H9 (cell line): Measurements from ENCODE around the gene TAF4. TPM values are rescaled to one million over a fixed set of nuclear protein-coding genes. Genes with fewer than 3 reads are reported as not detected.

Source experiments
- DNase-seq: peaks from one replicate; pipeline ENCODE4 v3.0.0-alpha.2; 2017
- H2AFZ ChIP-seq: one replicate; pipeline ENCODE4 v1.6.1; 2013; ENCODE audit warnings: mild to moderate bottlenecking, low read length, control low read depth, moderate library complexity
- H2AK5ac ChIP-seq: 2 replicates; pipeline ENCODE4 v1.6.1; 2013; ENCODE audit warnings: low read length, control low read depth, mixed read lengths; ENCODE audit not compliant: insufficient read length
- H2BK120ac ChIP-seq: one replicate; pipeline ENCODE4 v1.6.1; 2013; ENCODE audit warnings: low read depth, mild to moderate bottlenecking, low read length, control low read depth, inconsistent platforms; ENCODE audit not compliant: poor library complexity, severe bottlenecking
- H2BK12ac ChIP-seq: 2 replicates; pipeline ENCODE4 v1.6.1; 2013; ENCODE audit warnings: low read length, control low read depth, mixed read lengths, low read depth; ENCODE audit not compliant: insufficient read length
- H2BK15ac ChIP-seq: 2 replicates; pipeline ENCODE4 v1.6.1; 2013; ENCODE audit warnings: low read depth, low read length, control low read depth
- H2BK20ac ChIP-seq: one replicate; pipeline ENCODE4 v1.6.1; 2013; ENCODE audit warnings: low read depth, mild to moderate bottlenecking, low read length, control low read depth, inconsistent platforms; ENCODE audit not compliant: poor library complexity, severe bottlenecking
- H2BK5ac ChIP-seq: 2 replicates; pipeline ENCODE4 v1.6.1; 2013; ENCODE audit warnings: low read length, control low read depth, mixed read lengths; ENCODE audit not compliant: insufficient read length
- H3K14ac ChIP-seq: 2 replicates; pipeline ENCODE4 v1.6.1; 2013; ENCODE audit warnings: low read length, control low read depth; ENCODE audit not compliant: insufficient read depth
- H3K18ac ChIP-seq: 2 replicates; pipeline ENCODE4 v1.6.1; 2013; ENCODE audit warnings: low read depth, mild to moderate bottlenecking, mixed read lengths, low read length, control low read depth; ENCODE audit not compliant: insufficient read length
- H3K23ac ChIP-seq: 2 replicates; pipeline ENCODE4 v1.6.1; 2013; ENCODE audit warnings: low read length, control low read depth, mixed read lengths, low read depth; ENCODE audit not compliant: insufficient read length
- H3K23me2 ChIP-seq: 2 replicates; pipeline ENCODE4 v1.6.1; 2013; ENCODE audit warnings: low read depth, mild to moderate bottlenecking, mixed read lengths, low read length, control low read depth; ENCODE audit not compliant: insufficient read length, poor library complexity, severe bottlenecking
- H3K27ac ChIP-seq: 2 replicates; pipeline ENCODE4 v1.5.1; 2013; ENCODE audit warnings: low read length, control low read depth, mixed read lengths, low read depth; ENCODE audit not compliant: insufficient read length
- H3K27me3 ChIP-seq: 2 replicates; pipeline ENCODE4 v1.6.1; 2013; ENCODE audit warnings: low read length, control low read depth, inconsistent platforms; ENCODE audit not compliant: insufficient read depth
- H3K4ac ChIP-seq: 2 replicates; pipeline ENCODE4 v1.6.1; 2013; ENCODE audit warnings: low read depth, mild to moderate bottlenecking, control low read depth, inconsistent platforms, low read length, moderate library complexity
- H3K4me1 ChIP-seq: 2 replicates; pipeline ENCODE4 v1.6.1; 2013; ENCODE audit warnings: low read length, control low read depth, inconsistent platforms; ENCODE audit not compliant: insufficient read depth
- H3K4me2 ChIP-seq: 2 replicates; pipeline ENCODE4 v1.6.1; 2013; ENCODE audit warnings: low read length, control low read depth, mixed read lengths; ENCODE audit not compliant: insufficient read length, insufficient read depth
- H3K56ac ChIP-seq: 2 replicates; pipeline ENCODE4 v1.6.1; 2013; ENCODE audit warnings: low read depth, mild to moderate bottlenecking, mixed read lengths, low read length, control low read depth; ENCODE audit not compliant: insufficient read length
- H3K79me1 ChIP-seq: 2 replicates; pipeline ENCODE4 v1.6.1; 2013; ENCODE audit warnings: low read depth, mild to moderate bottlenecking, moderate library complexity, low read length, control low read depth, inconsistent platforms; ENCODE audit not compliant: insufficient read depth, poor library complexity, severe bottlenecking
- H3K79me2 ChIP-seq: 2 replicates; pipeline ENCODE4 v1.6.1; 2013; ENCODE audit warnings: low read length, control low read depth, inconsistent platforms; ENCODE audit not compliant: insufficient read depth
- H3K9ac ChIP-seq: 2 replicates; pipeline ENCODE4 v1.6.1; 2013; ENCODE audit warnings: low read length, control low read depth, mixed read lengths; ENCODE audit not compliant: insufficient read length; ENCODE audit errors: extremely low read depth
- H3K9me3 ChIP-seq: one replicate; pipeline ENCODE4 v1.6.1; 2013; ENCODE audit warnings: low read depth, low read length, inconsistent platforms; ENCODE audit not compliant: control insufficient read depth
- H3T11ph ChIP-seq: one replicate; pipeline ENCODE4 v1.6.1; 2013; ENCODE audit warnings: mild to moderate bottlenecking, low read length, control low read depth, inconsistent platforms
- H4K20me1 ChIP-seq: one replicate; pipeline ENCODE4 v1.6.1; 2013; ENCODE audit not compliant: control insufficient read depth, insufficient read length, insufficient read depth
- H4K5ac ChIP-seq: 2 replicates; pipeline ENCODE4 v1.6.1; 2013; ENCODE audit warnings: low read depth, mild to moderate bottlenecking, mixed read lengths, low read length, control low read depth; ENCODE audit not compliant: insufficient read length
- H4K8ac ChIP-seq: replicated peaks from 2 replicates; pipeline ENCODE4 v1.6.1; 2013; ENCODE audit warnings: low read length, control low read depth, mixed read lengths, low read depth; ENCODE audit not compliant: insufficient read length
- H4K91ac ChIP-seq: 2 replicates; pipeline ENCODE4 v1.6.1; 2013; ENCODE audit warnings: low read depth, mild to moderate bottlenecking, moderate library complexity, mixed read lengths, low read length, control low read depth; ENCODE audit not compliant: insufficient read length
- H3K27ac Mint-ChIP-seq, 3 experiments: 2 replicates in 2 of 3; 3 replicates in 1 of 3; pipeline ENCODE4 v1.8.0; 2020 to 2021; ENCODE audit warnings: mixed read lengths in 3 of 3, mild to moderate bottlenecking in 1 of 3, moderate library complexity in 1 of 3
- H3K27me3 Mint-ChIP-seq: 2 replicates; pipeline ENCODE4 v1.8.0; 2021; ENCODE audit warnings: low read depth, mild to moderate bottlenecking, moderate library complexity, mixed read lengths
- H3K36me3 Mint-ChIP-seq, 3 experiments: 2 replicates in 2 of 3; 3 replicates in 1 of 3; pipeline ENCODE4 v1.8.0; 2020 to 2021; ENCODE audit warnings: low read depth in 3 of 3, mixed read lengths in 3 of 3; ENCODE audit not compliant: insufficient read depth in 1 of 3
- H3K4me1 Mint-ChIP-seq, 2 experiments: 2 replicates each; pipeline ENCODE4 v1.8.0; 2020; ENCODE audit warnings: mixed read lengths in 2 of 2
- H3K4me3 Mint-ChIP-seq, 2 experiments: 2 replicates in 1 of 2; 3 replicates in 1 of 2; pipeline ENCODE4 v1.8.0; 2020 to 2021; ENCODE audit warnings: mild to moderate bottlenecking in 2 of 2, mixed read lengths in 2 of 2, moderate library complexity in 1 of 2
- H3K9me3 Mint-ChIP-seq, 2 experiments: 2 replicates in 1 of 2; 3 replicates in 1 of 2; pipeline ENCODE4 v1.8.0; 2020; ENCODE audit warnings: mild to moderate bottlenecking in 2 of 2, mixed read lengths in 2 of 2, moderate library complexity in 1 of 2
- CTCF ChIP-seq: fragments of 200-600 bp; sonication (generic); conservative IDR thresholded peaks from 3 replicates; pipeline ENCODE4 v1.8.0; 2021; ENCODE audit warnings: antibody characterized with exemption, mild to moderate bottlenecking
- WGBS: extraction: QIAGEN DNeasy Blood & Tissue Kit; methylation state at CpG from one replicate; pipeline ENCODE4 v1.1.7; 2013; ENCODE audit warnings: missing lambda C conversion rate, low lambda C conversion rate, mixed read lengths; ENCODE audit not compliant: insufficient read length; ENCODE audit errors: extremely low coverage; 5-methylcytosine and 5-hydroxymethylcytosine counted together
- total RNA-seq: library from RNA; stranded (reverse); gene quantifications from 2 replicates; pipeline ENCODE4 v1.2.1, GENCODE V29; 2021

Gene TAF4
- total RNA-seq, 1 experiment from 2014 or later, result 30.8 TPM

- Histone ChIP-seq H3K18ac (no peak overlapping the region), H2BK5ac (no peak overlapping the region), H3K79me1 (peaks cover 2% of the 10 kb centered on the region), H3K4me1 (no peaks in the 10 kb centered on the region; the same call in 1 of the 2 replicates), H2AK5ac (no peak overlapping the region), H3K4ac (no peak overlapping the region), H2BK15ac (no peak overlapping the region), H4K8ac (no peak overlapping the region), H3K4me2 (no peak overlapping the region), H2BK12ac (no peak overlapping the region), H3K14ac (no peak overlapping the region; the same call in 1 of the 2 replicates), H3K56ac (no peak overlapping the region), H3K23ac (no peak overlapping the region), H2BK20ac (no peak overlapping the region), H3K9ac (no peak overlapping the region), H4K20me1 (peaks cover 9% of the 10 kb centered on the region), H3K27ac (no peak overlapping the region), H2BK120ac (no peak overlapping the region), H2AFZ (no peak overlapping the region), H3K23me2 (no peaks in the 10 kb centered on the region), H3K9me3 (no peaks in the 10 kb centered on the region), H3T11ph (no peak overlapping the region), H4K5ac (no peak overlapping the region), H3K79me2 (peaks cover 47% of the 10 kb centered on the region; the same call in 1 of the 2 replicates), H3K27me3 (no peaks in the 10 kb centered on the region), H4K91ac (no peak overlapping the region)
- Mint-ChIP-seq H3K36me3 (no peaks in the 10 kb centered on the region; a peak in 1 of 7 replicates), H3K27ac (no peak overlapping the region; a peak in 2 of 7 replicates), H3K9me3 (no peaks in the 10 kb centered on the region), H3K4me3 (no peak overlapping the region), H3K4me1 (peaks cover 69 to 72% of the 10 kb centered on the region in 2 experiments), H3K27me3 (no peaks in the 10 kb centered on the region; the same call in 1 of the 2 replicates)
- DNase-seq, result no peak
- no peak for TF ChIP-seq CTCF
- no CpG with 5 or more reads among the region's 24 CpGs for WGBS
Observed at GRCh38 chr20:62047666-62048345, 17.9 kb downstream of the TAF4 start.
